Activated CD8-positive, alpha-beta T cell treated with anti-CD3 and anti-CD28 coated beads for 36 hours (primary cell): ENCODE results near the gene NAIF1. TPM values are rescaled to one million over a fixed set of nuclear protein-coding genes. Genes with fewer than 3 reads are reported as not detected.
A peak's percentile ranks its signal among the peaks of the same experiment; 100 is the strongest.
"Not testable (repeated sequence)": the region's sequence is repeated elsewhere in the genome, so short reads cannot be mapped to it uniquely, and the experiment has no call there.

Experiments used
- ATAC-seq: fragments of 200-7000 bp; cut with Tn5 transposase; one replicate; pipeline ENCODE4 v1.10.0; 2021; ENCODE audit warnings: mild to moderate bottlenecking, moderate library complexity
- CTCF ChIA-PET: fragments of 350-600 bp; sonication (Branson Sonifier 250); formaldehyde crosslinking; loops from one replicate; lab custom pipeline; 2021; ENCODE audit warnings: antibody characterized with exemption; lab: Charles Lee
- POLR2A ChIA-PET: fragments of 350-600 bp; sonication (Branson Sonifier 250); formaldehyde crosslinking; loops from one replicate; lab custom pipeline; 2021; ENCODE audit warnings: antibody characterized with exemption; lab: Charles Lee
- DNase-seq: peaks from one replicate; pipeline ENCODE4 v3.0.0-alpha.2; 2020
- H3K27ac Mint-ChIP-seq: one replicate; pipeline ENCODE4 v1.8.0; 2021; ENCODE audit warnings: mild to moderate bottlenecking, mixed read lengths
- H3K27me3 Mint-ChIP-seq: one replicate; pipeline ENCODE4 v1.8.0; 2021; ENCODE audit warnings: mixed read lengths
- H3K36me3 Mint-ChIP-seq: one replicate; pipeline ENCODE4 v1.8.0; 2021; ENCODE audit warnings: low read depth, mixed read lengths
- H3K4me1 Mint-ChIP-seq: one replicate; pipeline ENCODE4 v1.8.0; 2021; ENCODE audit warnings: low read depth, mixed read lengths
- H3K4me3 Mint-ChIP-seq: one replicate; pipeline ENCODE4 v1.8.0; 2021; ENCODE audit warnings: mild to moderate bottlenecking, moderate library complexity, mixed read lengths
- H3K9me3 Mint-ChIP-seq: one replicate; pipeline ENCODE4 v1.8.0; 2021; ENCODE audit warnings: mixed read lengths
- intact Hi-C: fragments of 100-400 bp; cut with micrococcal nuclease; formaldehyde crosslinking; loops from one replicate; pipeline ENCODE4 v1.10.0; 2022
- total RNA-seq, 2 experiments: library from RNA; stranded (reverse); gene quantifications; one replicate each; pipeline ENCODE4 v1.2.3, GENCODE V29; 2021
- TF ChIP-seq, protein P1 (sequence below): fragments of 200-600 bp; IDR thresholded peaks from one replicate; pipeline ENCODE4 v1.8.0; 2022; ENCODE audit warnings: antibody characterized with exemption, mild to moderate bottlenecking

NAIF1 gene
- total RNA-seq, 2 experiments from 2014 or later = 8.4 to 11.8 TPM

DNA sequence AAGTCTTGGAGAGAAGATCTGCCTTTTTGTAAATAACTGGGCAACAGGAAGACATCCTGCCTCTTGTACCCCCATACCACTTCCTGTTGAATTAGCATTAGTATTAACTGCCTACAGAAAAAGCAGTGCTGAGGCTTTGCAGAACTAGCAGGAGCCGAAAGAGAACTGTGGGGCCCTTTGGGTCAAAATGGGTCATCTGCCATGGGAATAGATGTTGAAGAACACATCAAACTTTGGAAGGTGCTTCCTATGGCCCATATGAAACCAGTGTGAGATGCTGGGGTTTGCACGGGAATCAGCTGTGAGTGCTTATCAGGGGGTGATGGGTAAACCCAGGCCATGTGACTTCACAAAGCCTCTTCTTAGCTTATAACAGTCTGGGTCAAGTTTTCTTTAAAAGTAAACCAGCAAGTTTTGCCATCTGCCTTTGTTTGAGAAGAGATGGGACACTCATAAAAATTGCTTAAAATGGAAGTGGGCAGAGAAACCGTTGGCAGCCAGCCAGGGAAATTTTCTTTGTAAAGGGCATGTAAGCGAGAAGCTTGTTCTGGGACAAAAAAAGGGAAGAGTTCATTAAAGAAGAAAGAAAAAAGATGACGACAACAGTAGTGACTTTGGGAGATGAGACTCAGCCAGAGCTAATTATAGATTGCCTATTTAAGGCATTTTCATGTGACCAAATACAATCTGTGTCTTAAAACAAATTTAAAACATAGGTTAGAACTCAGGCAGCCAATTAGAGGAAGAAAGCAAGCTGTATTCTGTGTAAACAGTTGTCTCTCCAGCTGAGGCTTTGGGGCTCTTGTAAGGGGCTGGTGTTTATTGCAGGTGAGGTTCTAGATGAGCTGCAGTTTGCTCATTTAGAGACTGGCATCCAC is 5.3 kb upstream of the NAIF1 start:
- H3K4me1 Mint-ChIP-seq = peaks cover 40% of the 10 kb centered on the region
- H3K9me3 Mint-ChIP-seq = no peaks in the 10 kb centered on the region
- ChIA-PET POLR2A (interaction anchor here (0.8 to 3.0 kb wide), 6 partner anchors 17 to 136 kb away, joined by 3 to 10 read pairs (median 4); partner anchors contain the start of gene EEIG1), CTCF (interaction anchor here (0.8 to 2.5 kb wide), 14 partner anchors 10 to 130 kb away, joined by 3 to 12 read pairs (median 4); no protein-coding TSS in a partner anchor)
- no peak for ATAC-seq
- peak overlapping the region; percentile 87 for H3K27ac Mint-ChIP-seq
- peak overlapping the region; percentile 63 for H3K4me3 Mint-ChIP-seq
- H3K27me3 Mint-ChIP-seq = no peaks in the 10 kb centered on the region
- DNase-seq = peak; percentile 82
- peaks cover 25% of the 10 kb centered on the region for H3K36me3 Mint-ChIP-seq
- TF ChIP-seq, protein P1, sequence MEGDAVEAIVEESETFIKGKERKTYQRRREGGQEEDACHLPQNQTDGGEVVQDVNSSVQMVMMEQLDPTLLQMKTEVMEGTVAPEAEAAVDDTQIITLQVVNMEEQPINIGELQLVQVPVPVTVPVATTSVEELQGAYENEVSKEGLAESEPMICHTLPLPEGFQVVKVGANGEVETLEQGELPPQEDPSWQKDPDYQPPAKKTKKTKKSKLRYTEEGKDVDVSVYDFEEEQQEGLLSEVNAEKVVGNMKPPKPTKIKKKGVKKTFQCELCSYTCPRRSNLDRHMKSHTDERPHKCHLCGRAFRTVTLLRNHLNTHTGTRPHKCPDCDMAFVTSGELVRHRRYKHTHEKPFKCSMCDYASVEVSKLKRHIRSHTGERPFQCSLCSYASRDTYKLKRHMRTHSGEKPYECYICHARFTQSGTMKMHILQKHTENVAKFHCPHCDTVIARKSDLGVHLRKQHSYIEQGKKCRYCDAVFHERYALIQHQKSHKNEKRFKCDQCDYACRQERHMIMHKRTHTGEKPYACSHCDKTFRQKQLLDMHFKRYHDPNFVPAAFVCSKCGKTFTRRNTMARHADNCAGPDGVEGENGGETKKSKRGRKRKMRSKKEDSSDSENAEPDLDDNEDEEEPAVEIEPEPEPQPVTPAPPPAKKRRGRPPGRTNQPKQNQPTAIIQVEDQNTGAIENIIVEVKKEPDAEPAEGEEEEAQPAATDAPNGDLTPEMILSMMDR = no peak
- intact Hi-C loops = no loop called here

DNA sequence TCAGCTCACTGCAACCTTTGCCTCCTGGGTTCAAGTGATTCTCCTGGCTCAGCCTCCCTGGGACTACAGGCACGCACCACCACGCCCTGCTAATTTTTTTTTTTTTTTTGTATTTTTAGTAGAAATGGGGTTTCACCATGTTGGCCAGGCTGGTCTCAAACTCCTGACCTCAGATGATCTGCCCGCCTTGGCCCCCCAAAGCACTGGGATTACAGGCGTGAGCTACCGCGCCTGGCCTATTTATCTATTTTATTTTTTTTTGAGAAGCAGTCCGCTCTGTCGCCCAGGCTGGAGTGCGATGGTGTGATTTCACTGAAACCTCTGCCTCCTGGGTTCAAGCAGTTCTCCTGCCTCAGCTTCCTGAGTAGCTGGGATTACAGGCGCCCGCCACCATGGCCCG is 4.4 kb upstream of the NAIF1 start:
- H3K27me3 Mint-ChIP-seq, ATAC-seq, DNase-seq, H3K9me3 Mint-ChIP-seq, intact Hi-C loops: not testable (repeated sequence)
- Mint-ChIP-seq H3K4me3 (peak overlapping the region; percentile 63), H3K36me3 (peaks cover 21% of the 10 kb centered on the region), H3K4me1 (peaks cover 35% of the 10 kb centered on the region), H3K27ac (peak overlapping the region; percentile 87)
- POLR2A ChIA-PET = interaction anchor here (0.8 to 3.0 kb wide), 4 partner anchors 16 to 135 kb away, joined by 3 to 10 read pairs (median 4); no protein-coding TSS in a partner anchor
- CTCF ChIA-PET = interaction anchor here (0.8 to 2.0 kb wide), 5 partner anchors 10 to 93 kb away, joined by 3 to 12 read pairs (median 3); no protein-coding TSS in a partner anchor

DNA sequence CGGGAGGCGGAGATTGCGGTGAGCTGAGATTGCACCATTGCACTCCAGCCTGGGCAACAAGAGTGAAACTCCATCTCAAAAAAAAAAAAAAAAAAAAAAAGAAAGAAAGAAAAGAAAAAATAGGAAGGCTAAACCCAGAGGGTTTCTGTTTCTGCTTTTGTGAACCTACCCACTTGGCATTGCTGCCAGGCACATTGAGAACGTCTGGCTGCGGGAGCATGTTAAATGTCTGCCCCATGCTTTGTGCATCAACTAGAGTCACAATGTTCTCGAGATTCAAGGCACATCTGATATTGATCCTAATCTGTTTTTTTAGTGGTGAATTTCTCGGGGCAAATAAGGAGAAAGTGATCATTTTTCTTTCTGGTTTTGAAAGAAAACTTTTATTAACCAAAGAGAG is 3.8 kb upstream of the NAIF1 start:
- CTCF ChIA-PET = interaction anchor here (1.0 kb wide), 2 partner anchors 38 to 92 kb away, joined by 3 read pairs; no protein-coding TSS in a partner anchor

DNA sequence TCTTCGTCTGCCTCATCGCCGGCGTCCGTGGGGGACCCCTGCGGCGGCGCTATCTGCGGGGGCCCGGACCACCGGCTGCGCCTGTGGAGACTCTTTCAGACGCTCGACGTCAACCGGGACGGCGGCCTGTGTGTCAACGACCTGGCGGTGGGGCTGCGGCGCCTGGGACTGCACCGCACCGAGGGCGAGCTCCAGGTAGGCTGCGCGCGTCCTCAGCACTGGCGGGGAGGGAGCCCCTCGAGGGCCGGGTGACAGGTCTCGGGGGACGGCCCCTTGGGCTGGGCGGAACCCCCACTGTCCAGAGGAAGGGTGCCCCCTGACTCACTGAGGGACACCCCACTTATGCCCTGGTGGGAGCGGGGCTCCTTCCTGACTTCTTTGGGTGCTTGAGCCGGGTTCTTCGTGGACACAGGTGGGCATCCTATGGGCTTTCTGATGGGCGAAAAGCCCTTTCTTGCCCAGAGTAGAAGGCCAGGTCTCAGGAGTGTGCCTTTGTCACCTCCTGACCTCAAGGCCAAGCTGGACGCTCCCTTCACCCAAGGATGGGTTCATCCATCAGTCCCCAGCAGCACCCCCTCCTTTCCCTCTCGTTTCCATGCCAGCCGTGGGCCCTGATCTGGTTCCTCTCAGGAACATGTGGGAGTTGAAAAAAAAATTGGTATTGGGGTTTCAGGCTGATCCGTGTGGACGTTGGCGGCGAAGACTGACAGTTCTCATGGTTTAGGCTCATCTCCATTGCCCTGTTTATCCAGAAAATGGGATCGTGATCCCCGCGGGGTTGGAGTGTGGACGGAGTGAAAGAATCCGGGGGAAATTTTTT is 1.5 kb upstream of the NAIF1 start:
- ATAC-seq (no peak), DNase-seq (peak; percentile 64)
- H3K27me3 Mint-ChIP-seq = no peaks in the 10 kb centered on the region

More for the DNA sequence above, 3.8 kb upstream of the NAIF1 start:
- no peak for DNase-seq
- Mint-ChIP-seq H3K36me3 (peaks cover 24% of the 10 kb centered on the region), H3K9me3 (no peaks in the 10 kb centered on the region), H3K4me3 (peak overlapping the region; percentile 62), H3K4me1 (peaks cover 41% of the 10 kb centered on the region), H3K27me3 (no peaks in the 10 kb centered on the region), H3K27ac (peak overlapping the region; percentile 87)
- POLR2A ChIA-PET = interaction anchor here (3.0 kb wide), 1 partner anchor 21 kb away, joined by 10 read pairs; no protein-coding TSS in a partner anchor
- intact Hi-C loops = no loop called here
- TF ChIP-seq, protein P1 = no peak
- no peak for ATAC-seq

More for the DNA sequence above, 1.5 kb upstream of the NAIF1 start:
- ChIA-PET CTCF (interaction anchor here (2.7 kb wide), 1 partner anchor 49 kb away, joined by 12 read pairs; no protein-coding TSS in a partner anchor), POLR2A (interaction anchor here (1.0 to 2.1 kb wide), 5 partner anchors 24 to 90 kb away, joined by 3 to 7 read pairs (median 3); no protein-coding TSS in a partner anchor)
- Mint-ChIP-seq H3K9me3 (no peaks in the 10 kb centered on the region), H3K27ac (peak overlapping the region; percentile 87), H3K4me1 (peaks cover 50% of the 10 kb centered on the region), H3K36me3 (peaks cover 25% of the 10 kb centered on the region), H3K4me3 (peak overlapping the region; percentile 96)
- intact Hi-C loops = loop anchor here (5.0 kb wide), 1 partner anchor 41 kb away; no protein-coding TSS in a partner anchor
- TF ChIP-seq, protein P1 = no peak
